ENCODE measurements around the gene MEGF11.

DNA sequence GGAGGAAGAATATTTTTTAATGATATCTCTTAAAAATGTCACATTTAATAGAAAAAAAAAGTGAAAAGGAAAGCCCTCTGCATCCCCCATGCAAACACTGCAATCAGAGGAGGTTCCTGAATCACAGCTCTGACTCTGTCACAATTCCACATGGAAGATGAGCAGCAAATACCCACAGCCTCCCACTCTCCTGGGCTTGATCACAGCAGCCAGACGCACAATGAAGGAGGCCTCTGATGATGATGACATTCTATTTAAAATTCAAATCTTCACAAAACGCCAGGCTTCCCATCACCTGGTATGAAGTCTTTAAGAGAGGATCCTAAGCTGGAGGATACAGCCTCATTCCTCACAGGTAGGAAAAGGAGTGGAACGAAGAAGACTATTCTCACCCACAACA, 30.7 kb upstream of the MEGF11 start:
- TF ChIP-seq, protein P1, sequence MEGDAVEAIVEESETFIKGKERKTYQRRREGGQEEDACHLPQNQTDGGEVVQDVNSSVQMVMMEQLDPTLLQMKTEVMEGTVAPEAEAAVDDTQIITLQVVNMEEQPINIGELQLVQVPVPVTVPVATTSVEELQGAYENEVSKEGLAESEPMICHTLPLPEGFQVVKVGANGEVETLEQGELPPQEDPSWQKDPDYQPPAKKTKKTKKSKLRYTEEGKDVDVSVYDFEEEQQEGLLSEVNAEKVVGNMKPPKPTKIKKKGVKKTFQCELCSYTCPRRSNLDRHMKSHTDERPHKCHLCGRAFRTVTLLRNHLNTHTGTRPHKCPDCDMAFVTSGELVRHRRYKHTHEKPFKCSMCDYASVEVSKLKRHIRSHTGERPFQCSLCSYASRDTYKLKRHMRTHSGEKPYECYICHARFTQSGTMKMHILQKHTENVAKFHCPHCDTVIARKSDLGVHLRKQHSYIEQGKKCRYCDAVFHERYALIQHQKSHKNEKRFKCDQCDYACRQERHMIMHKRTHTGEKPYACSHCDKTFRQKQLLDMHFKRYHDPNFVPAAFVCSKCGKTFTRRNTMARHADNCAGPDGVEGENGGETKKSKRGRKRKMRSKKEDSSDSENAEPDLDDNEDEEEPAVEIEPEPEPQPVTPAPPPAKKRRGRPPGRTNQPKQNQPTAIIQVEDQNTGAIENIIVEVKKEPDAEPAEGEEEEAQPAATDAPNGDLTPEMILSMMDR (IDR thresholded peaks at IDR 0.05) = no peak
- TF ChIP-seq POLR2A (IDR thresholded peaks at IDR 0.05) (no peak), POLR2AphosphoS5 (IDR thresholded peaks at IDR 0.05; ENCODE audit: insufficient read depth in 1 of 2, low read depth in 1 of 2) (no peak)
